MM.1S (cell line): ENCODE measurements around the gene PFDN1.

ENCODE experiments used
- DNase-seq: peaks from one replicate; pipeline ENCODE4 v3.0.0-alpha.2; 2015
- H2AFZ ChIP-seq: fragments of 300-600 bp; sonication (generic); 2 replicates; pipeline ENCODE4 v1.6.0; 2016; ENCODE audit warnings: antibody characterized with exemption, low read length
- H3F3A ChIP-seq: fragments of 300-600 bp; sonication (generic); 2 replicates; pipeline ENCODE4 v1.6.1; 2016; ENCODE audit warnings: mild to moderate bottlenecking, antibody characterized with exemption, low read length, moderate library complexity, mixed read lengths; ENCODE audit not compliant: insufficient read depth
- H3K27ac ChIP-seq: fragments of 300-600 bp; sonication (generic); 2 replicates; pipeline ENCODE4 v1.5.1; 2016; ENCODE audit warnings: mild to moderate bottlenecking, low read length
- H3K27me3 ChIP-seq: fragments of 300-600 bp; sonication (generic); replicated peaks from 2 replicates; pipeline ENCODE4 v1.6.0; 2016; ENCODE audit warnings: low read length; ENCODE audit not compliant: insufficient read depth
- H3K36me3 ChIP-seq: fragments of 300-600 bp; sonication (generic); replicated peaks from 2 replicates; pipeline ENCODE4 v1.6.1; 2016; ENCODE audit warnings: mild to moderate bottlenecking, low read length, mixed read lengths; ENCODE audit not compliant: insufficient read depth
- H3K4me1 ChIP-seq: fragments of 300-600 bp; sonication (generic); 2 replicates; pipeline ENCODE4 v1.6.1; 2016; ENCODE audit warnings: low read length, mixed read lengths
- H3K4me2 ChIP-seq: fragments of 300-600 bp; sonication (generic); 2 replicates; pipeline ENCODE4 v1.6.0; 2016; ENCODE audit warnings: low read depth, low read length
- H3K4me3 ChIP-seq: fragments of 300-600 bp; sonication (generic); 2 replicates; pipeline ENCODE4 v1.5.1; 2016; ENCODE audit warnings: low read length, mixed read lengths
- H3K79me2 ChIP-seq: fragments of 300-600 bp; sonication (generic); 2 replicates; pipeline ENCODE4 v1.6.1; 2016; ENCODE audit warnings: mixed run types, low read length, mixed read lengths
- H3K9ac ChIP-seq: fragments of 300-600 bp; sonication (generic); 2 replicates; pipeline ENCODE4 v1.6.1; 2016; ENCODE audit warnings: low read length, mixed read lengths
- H3K9me2 ChIP-seq: fragments of 300-600 bp; sonication (generic); replicated peaks from 2 replicates; pipeline ENCODE4 v1.6.1; 2016; ENCODE audit warnings: mild to moderate bottlenecking, low read length, mixed read lengths; ENCODE audit not compliant: insufficient read depth
- H3K9me3 ChIP-seq: fragments of 300-600 bp; sonication (generic); replicated peaks from 2 replicates; pipeline ENCODE4 v1.6.1; 2016; ENCODE audit warnings: mild to moderate bottlenecking, low read length, mixed read lengths; ENCODE audit not compliant: insufficient read depth
- H4K20me1 ChIP-seq: fragments of 300-600 bp; sonication (generic); 2 replicates; pipeline ENCODE4 v1.6.1; 2016; ENCODE audit warnings: mild to moderate bottlenecking, low read length, moderate library complexity, mixed read lengths; ENCODE audit not compliant: insufficient read depth
- CTCF ChIP-seq: fragments of 300-600 bp; sonication (generic); IDR thresholded peaks from 2 replicates; pipeline ENCODE4 v1.5.1; 2016; ENCODE audit warnings: antibody characterized with exemption, low read length, mixed read lengths
- EZH2 ChIP-seq: fragments of 300-600 bp; sonication (generic); optimal IDR thresholded peaks from 2 replicates; pipeline ENCODE3; 2017; ENCODE audit warnings: low read depth, mild to moderate bottlenecking, antibody characterized with exemption, low read length, mixed read lengths
- EZH2phosphoT487 ChIP-seq: fragments of 300-600 bp; sonication (generic); IDR thresholded peaks from 2 replicates; pipeline ENCODE4 v1.6.1; 2018; ENCODE audit warnings: antibody characterized with exemption, low read length

PFDN1 gene

GRCh38 chr5:140282266-140282665, 20.6 kb downstream of the PFDN1 start:
- Histone ChIP-seq H3K36me3 (no peaks in the 10 kb centered on the region), H3K27me3 (no peaks in the 10 kb centered on the region), H3K9me3 (no peaks in the 10 kb centered on the region), H3K9me2 (no peaks in the 10 kb centered on the region), H4K20me1 (0 out of 2 replicates have a peak, but pooled peaks cover 3% of the 10 kb centered on the region), H3F3A (peaks cover 13% of the 10 kb centered on the region), H3K27ac (no peak overlapping the region), H3K4me2 (no peak overlapping the region), H3K9ac (no peak overlapping the region), H2AFZ (no peak overlapping the region), H3K4me1 (peaks cover 14% of the 10 kb centered on the region), H3K79me2 (peaks cover 35% of the 10 kb centered on the region), H3K4me3 (no peak overlapping the region)
- DNase-seq = no peak
- TF ChIP-seq EZH2phosphoT487 = no peak
- TF ChIP-seq EZH2 = no peak
- no peak for TF ChIP-seq CTCF

- Histone ChIP-seq H3K4me3 (no peak overlapping the region), H2AFZ (no peak overlapping the region), H3K9me3 (no peaks in the 10 kb centered on the region), H3K79me2 (peaks cover 10% of the 10 kb centered on the region), H3K27ac (no peak overlapping the region), H3K4me2 (no peak overlapping the region), H3K27me3 (no peaks in the 10 kb centered on the region), H3K36me3 (no peaks in the 10 kb centered on the region), H4K20me1 (no peaks in the 10 kb centered on the region), H3K4me1 (no peaks in the 10 kb centered on the region), H3K9ac (no peak overlapping the region), H3K9me2 (no peaks in the 10 kb centered on the region), H3F3A (no peaks in the 10 kb centered on the region)
- no peak for DNase-seq
- TF ChIP-seq EZH2phosphoT487 (no peak), EZH2 (no peak), CTCF (no peak)
Measured at GRCh38 chr5:140275837-140276236, 27.1 kb downstream of the PFDN1 start.

- Histone ChIP-seq H3K4me2 (no peak overlapping the region), H3F3A (no peaks in the 10 kb centered on the region), H3K36me3 (no peaks in the 10 kb centered on the region), H3K27me3 (no peaks in the 10 kb centered on the region), H3K4me1 (no peaks in the 10 kb centered on the region), H3K9me3 (no peaks in the 10 kb centered on the region), H3K9ac (no peak overlapping the region), H2AFZ (no peak overlapping the region), H3K27ac (no peak overlapping the region), H3K4me3 (no peak overlapping the region), H3K9me2 (no peaks in the 10 kb centered on the region), H3K79me2 (peaks cover 11% of the 10 kb centered on the region), H4K20me1 (no peaks in the 10 kb centered on the region)
- no peak for TF ChIP-seq EZH2phosphoT487
- no peak for TF ChIP-seq CTCF
- TF ChIP-seq EZH2 = no peak
- no peak for DNase-seq
Measured at GRCh38 chr5:140273401-140273877, 29.5 kb downstream of the PFDN1 start.
